Measurements from ENCODE around the gene BTBD2. TPM values are rescaled to one million over a fixed set of nuclear protein-coding genes. Genes with fewer than 3 reads are reported as not detected.
"Not testable (repeated sequence)": the region's sequence is repeated elsewhere in the genome, so short reads cannot be mapped to it uniquely, and the experiment has no call there.

Gene BTBD2
- total RNA-seq, 1 donor from 2014 or later, result 118 TPM

DNA sequence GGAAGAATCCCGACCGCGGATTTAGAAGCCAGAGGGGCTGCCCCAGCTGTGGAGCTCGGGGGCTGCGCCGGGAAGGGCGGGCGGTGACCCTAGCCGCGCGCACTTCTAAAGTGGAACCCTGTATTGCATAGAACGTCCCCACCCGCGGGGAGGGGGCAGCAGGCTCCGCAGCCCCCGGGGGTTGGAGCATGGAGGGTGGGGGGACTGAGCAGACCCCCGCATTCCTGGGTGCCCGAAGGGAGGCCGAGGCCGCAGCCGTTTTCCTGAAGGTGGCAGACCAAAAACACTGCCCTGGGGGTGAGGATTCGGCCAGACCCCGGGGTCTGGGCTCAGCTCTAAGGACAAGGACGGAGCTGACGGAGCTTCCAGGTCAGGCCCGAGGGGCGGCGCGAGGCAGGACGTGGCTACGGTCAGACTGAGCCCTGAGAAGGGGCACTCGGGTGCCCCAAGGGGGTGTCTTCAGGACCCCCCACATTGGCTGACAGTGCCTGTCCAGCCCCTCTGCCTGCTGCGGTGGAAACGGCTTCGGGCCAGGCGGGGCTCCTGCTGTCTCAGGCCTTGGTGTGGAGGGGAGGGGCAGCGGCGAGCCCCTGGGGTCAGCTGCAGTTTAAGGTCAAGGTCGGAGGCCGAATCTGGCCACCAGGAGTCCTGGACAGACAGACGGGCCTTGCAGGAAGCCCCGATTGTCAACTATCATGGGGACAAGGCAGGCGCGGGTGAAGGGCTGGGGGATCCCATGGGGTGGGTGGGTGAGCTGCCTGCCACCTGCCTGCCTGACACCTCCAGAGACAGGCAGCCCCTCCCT lies 23.0 kb upstream of the BTBD2 start:
- Mint-ChIP-seq H3K4me3 (no peak overlapping the region), H3K27me3 (no peaks in the 10 kb centered on the region), H3K27ac (no peak overlapping the region), H3K9me3 (no peaks in the 10 kb centered on the region), H3K4me1 (ENCODE audit: unreplicated experiment) (no peaks in the 10 kb centered on the region), H3K36me3 (no peaks in the 10 kb centered on the region)
- DNase-seq (ENCODE audit: extremely low spot score, unreplicated experiment), result no peak
- TF ChIP-seq, protein P1, sequence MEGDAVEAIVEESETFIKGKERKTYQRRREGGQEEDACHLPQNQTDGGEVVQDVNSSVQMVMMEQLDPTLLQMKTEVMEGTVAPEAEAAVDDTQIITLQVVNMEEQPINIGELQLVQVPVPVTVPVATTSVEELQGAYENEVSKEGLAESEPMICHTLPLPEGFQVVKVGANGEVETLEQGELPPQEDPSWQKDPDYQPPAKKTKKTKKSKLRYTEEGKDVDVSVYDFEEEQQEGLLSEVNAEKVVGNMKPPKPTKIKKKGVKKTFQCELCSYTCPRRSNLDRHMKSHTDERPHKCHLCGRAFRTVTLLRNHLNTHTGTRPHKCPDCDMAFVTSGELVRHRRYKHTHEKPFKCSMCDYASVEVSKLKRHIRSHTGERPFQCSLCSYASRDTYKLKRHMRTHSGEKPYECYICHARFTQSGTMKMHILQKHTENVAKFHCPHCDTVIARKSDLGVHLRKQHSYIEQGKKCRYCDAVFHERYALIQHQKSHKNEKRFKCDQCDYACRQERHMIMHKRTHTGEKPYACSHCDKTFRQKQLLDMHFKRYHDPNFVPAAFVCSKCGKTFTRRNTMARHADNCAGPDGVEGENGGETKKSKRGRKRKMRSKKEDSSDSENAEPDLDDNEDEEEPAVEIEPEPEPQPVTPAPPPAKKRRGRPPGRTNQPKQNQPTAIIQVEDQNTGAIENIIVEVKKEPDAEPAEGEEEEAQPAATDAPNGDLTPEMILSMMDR (conservative IDR thresholded peaks at IDR 0.05), result no peak

GRCh38 chr19:2037651-2038255 lies 22.2 kb upstream of the BTBD2 start:
- no peaks in the 10 kb centered on the region for H3K27me3 Mint-ChIP-seq
- peaks cover 1% of the 10 kb centered on the region for H3K4me1 Mint-ChIP-seq (ENCODE audit: unreplicated experiment)
- TF ChIP-seq, protein P1 (conservative IDR thresholded peaks at IDR 0.05), result no peak
- H3K4me3 Mint-ChIP-seq, result no peak overlapping the region
- no peak for DNase-seq (ENCODE audit: extremely low spot score, unreplicated experiment)
- H3K9me3 Mint-ChIP-seq, result no peaks in the 10 kb centered on the region
- no peaks in the 10 kb centered on the region for H3K36me3 Mint-ChIP-seq
- no peak overlapping the region for H3K27ac Mint-ChIP-seq

DNA sequence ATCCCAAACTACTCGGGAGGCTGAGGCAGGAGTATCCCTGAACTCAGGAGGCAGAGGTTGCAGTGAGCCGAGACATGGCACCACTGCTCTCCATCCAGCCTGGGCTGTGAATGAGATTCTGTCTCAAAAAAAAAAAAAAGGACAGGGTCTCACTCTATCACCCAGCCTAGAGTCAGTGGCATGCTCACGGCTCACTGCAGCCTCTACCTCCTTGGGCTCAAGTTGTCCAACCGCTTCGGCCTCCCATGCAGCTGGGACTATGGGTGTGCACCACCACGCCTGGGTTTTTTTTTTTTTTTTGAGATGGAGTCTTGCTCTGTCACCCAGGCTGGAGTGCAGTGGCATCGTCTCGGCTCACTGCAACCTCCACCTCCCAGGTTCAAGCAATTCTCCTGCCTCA lies 20.9 kb upstream of the BTBD2 start:
- no peak overlapping the region for H3K4me3 Mint-ChIP-seq
- H3K4me1 Mint-ChIP-seq (ENCODE audit: unreplicated experiment), result peaks cover 9% of the 10 kb centered on the region
- DNase-seq (ENCODE audit: extremely low spot score, unreplicated experiment), result no peak
- no peak overlapping the region for H3K27ac Mint-ChIP-seq
- no peaks in the 10 kb centered on the region for H3K36me3 Mint-ChIP-seq
- no peaks in the 10 kb centered on the region for H3K27me3 Mint-ChIP-seq
- TF ChIP-seq, protein P1 (conservative IDR thresholded peaks at IDR 0.05), result no peak
- H3K9me3 Mint-ChIP-seq, result no peaks in the 10 kb centered on the region

- H3K36me3 Mint-ChIP-seq, result no peaks in the 10 kb centered on the region
- H3K4me3 Mint-ChIP-seq, result no peak overlapping the region
- DNase-seq (ENCODE audit: extremely low spot score, unreplicated experiment), result no peak
- peaks cover 9% of the 10 kb centered on the region for H3K4me1 Mint-ChIP-seq (ENCODE audit: unreplicated experiment)
- TF ChIP-seq, protein P1 (conservative IDR thresholded peaks at IDR 0.05), result no peak
- H3K9me3 Mint-ChIP-seq, result no peaks in the 10 kb centered on the region
- no peak overlapping the region for H3K27ac Mint-ChIP-seq
- no peaks in the 10 kb centered on the region for H3K27me3 Mint-ChIP-seq
Observed at GRCh38 chr19:2035590-2035991, 20.1 kb upstream of the BTBD2 start.

DNA sequence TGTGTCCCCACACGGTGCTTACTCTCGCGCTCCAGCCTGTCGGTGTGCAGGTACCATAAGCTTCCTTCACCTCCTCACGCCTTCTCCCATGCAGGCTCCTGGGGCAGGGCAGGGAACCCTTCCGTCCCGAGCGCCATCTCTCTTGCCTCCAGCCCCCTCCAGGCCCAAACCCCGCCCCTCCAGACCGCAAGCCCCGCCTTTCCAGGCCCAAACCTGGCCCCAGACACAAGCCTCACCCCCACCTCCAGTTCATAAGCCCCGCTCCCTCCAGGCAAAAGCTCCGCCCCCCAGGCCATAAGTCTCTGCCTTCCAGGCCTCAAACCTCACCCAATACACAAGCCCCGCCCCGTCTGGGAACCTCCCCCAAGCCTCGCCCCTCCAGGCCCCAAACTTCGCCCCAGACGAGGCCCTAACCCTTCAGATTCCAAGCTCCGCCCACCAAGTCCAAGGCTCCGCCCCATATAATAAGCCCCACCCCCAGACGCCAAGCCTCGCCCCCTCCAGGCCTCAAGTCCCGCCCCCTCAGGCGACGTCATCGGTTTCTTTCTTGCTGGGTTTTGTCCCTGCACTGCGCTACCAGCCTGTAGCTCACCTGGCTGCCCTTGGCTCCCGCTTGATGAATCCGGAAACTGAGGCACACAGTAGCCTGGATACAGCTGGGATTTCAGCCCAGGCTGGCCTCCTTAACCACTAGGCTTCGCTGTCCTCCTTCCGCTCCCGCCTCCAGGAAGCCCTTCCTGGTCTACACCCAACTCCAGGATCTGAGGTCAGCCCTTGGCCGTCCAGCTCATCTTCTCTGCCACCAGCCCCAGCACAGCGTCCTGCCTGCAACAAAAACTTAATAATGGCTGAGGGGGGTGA lies 19.4 kb upstream of the BTBD2 start:
- TF ChIP-seq, protein P1 (conservative IDR thresholded peaks at IDR 0.05), result no peak
- Mint-ChIP-seq H3K9me3 (no peaks in the 10 kb centered on the region), H3K27ac (no peak overlapping the region), H3K36me3 (no peaks in the 10 kb centered on the region), H3K27me3 (no peaks in the 10 kb centered on the region), H3K4me1 (ENCODE audit: unreplicated experiment) (peaks cover 9% of the 10 kb centered on the region), H3K4me3 (no peak overlapping the region)
- peak; percentile 72 for DNase-seq (ENCODE audit: extremely low spot score, unreplicated experiment)

- H3K4me3 Mint-ChIP-seq; H3K27ac Mint-ChIP-seq; DNase-seq (ENCODE audit: extremely low spot score, unreplicated experiment); H3K27me3 Mint-ChIP-seq; H3K4me1 Mint-ChIP-seq (ENCODE audit: unreplicated experiment); H3K9me3 Mint-ChIP-seq; H3K36me3 Mint-ChIP-seq: not testable (repeated sequence)
Observed at GRCh38 chr19:2034253-2034652, 18.7 kb upstream of the BTBD2 start.
